Measurements from ENCODE around the gene PPP5C.
A peak's percentile ranks its signal among the peaks of the same experiment; 100 is the strongest.

DNA sequence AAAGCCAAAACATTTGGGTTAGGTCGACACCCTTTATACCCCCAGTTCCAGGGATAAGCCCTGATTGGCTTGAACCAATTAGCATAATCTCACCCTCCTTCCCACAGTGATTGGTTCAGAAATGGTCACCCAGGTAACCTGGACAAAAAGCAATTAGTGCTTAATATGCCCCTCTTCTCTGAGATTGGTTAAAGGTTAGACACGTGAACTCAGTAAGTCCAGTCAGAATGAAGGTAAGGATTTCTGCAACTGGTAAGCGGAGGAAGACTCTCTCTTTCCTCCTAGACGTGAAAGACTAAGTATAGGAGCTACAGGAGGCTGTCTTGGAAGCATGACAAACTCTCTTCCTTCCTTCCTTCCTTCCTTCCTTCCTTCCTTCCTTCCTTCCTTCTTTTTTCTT is 83.1 kb downstream of the PPP5C start:
- TF ChIP-seq EZH2 (IDR thresholded peaks at IDR 0.05) (no peak), POLR2AphosphoS5 (IDR thresholded peaks at IDR 0.05; ENCODE audit: borderline replicate concordance, low read depth, low read length) (peak; percentile 63)

Data from SK-N-MC (cell line).